CD8-positive, alpha-beta memory T cell (primary cell): ENCODE results near the gene ZNF691. TPM values are rescaled to one million over a fixed set of nuclear protein-coding genes. Genes with fewer than 3 reads are reported as not detected.
A peak's percentile ranks its signal among the peaks of the same experiment; 100 is the strongest.
"Not testable (repeated sequence)": the region's sequence is repeated elsewhere in the genome, so short reads cannot be mapped to it uniquely, and the experiment has no call there.

Source experiments
- CTCF ChIA-PET: fragments of 350-600 bp; sonication (Branson Sonifier 250); formaldehyde crosslinking; loops from one replicate; lab custom pipeline; 2021; ENCODE audit warnings: antibody characterized with exemption; lab: Charles Lee
- POLR2A ChIA-PET: fragments of 350-600 bp; sonication (Branson Sonifier 250); formaldehyde crosslinking; loops from one replicate; lab custom pipeline; 2021; ENCODE audit warnings: antibody characterized with exemption; lab: Charles Lee
- DNase-seq, 5 donors: peaks; one replicate each; pipeline versions ENCODE4 v3.0.0 to v3.0.0-alpha.2; 2020 to 2022; ENCODE audit warnings: mixed read lengths in 1 of 5
- H3K27ac ChIP-seq: one replicate; pipeline ENCODE4 v1.7.0; 2013; ENCODE audit warnings: low read depth, mild to moderate bottlenecking, low read length, moderate library complexity
- H3K27me3 ChIP-seq: 2 replicates; pipeline ENCODE4 v1.7.0; 2013; ENCODE audit warnings: low read length, mild to moderate bottlenecking; ENCODE audit not compliant: insufficient read depth, poor library complexity, severe bottlenecking
- H3K36me3 ChIP-seq: 2 replicates; pipeline ENCODE4 v1.7.0; 2013; ENCODE audit warnings: mild to moderate bottlenecking, low read length, moderate library complexity; ENCODE audit not compliant: insufficient read depth
- H3K4me1 ChIP-seq: 2 replicates; pipeline ENCODE4 v1.7.0; 2013; ENCODE audit warnings: mild to moderate bottlenecking, low read length, moderate library complexity; ENCODE audit not compliant: insufficient read depth
- H3K4me3 ChIP-seq: 2 replicates; pipeline ENCODE4 v1.7.0; 2013; ENCODE audit warnings: mild to moderate bottlenecking, low read length
- H3K9me3 ChIP-seq: 2 replicates; pipeline ENCODE4 v1.7.0; 2013; ENCODE audit warnings: mild to moderate bottlenecking, low read length
- H3K27ac Mint-ChIP-seq, 8 donors: one replicate each; pipeline ENCODE4 v1.8.0; 2020 to 2021; ENCODE audit warnings: mixed read lengths in 8 of 8, mild to moderate bottlenecking in 6 of 8, inconsistent platforms in 3 of 8, moderate library complexity in 3 of 8
- H3K27me3 Mint-ChIP-seq, 2 donors: one replicate each; pipeline ENCODE4 v1.8.0; 2020 to 2021; ENCODE audit warnings: mixed read lengths in 2 of 2, mild to moderate bottlenecking in 1 of 2, moderate library complexity in 1 of 2
- H3K36me3 Mint-ChIP-seq, 3 donors: one replicate each; pipeline ENCODE4 v1.8.0; 2020 to 2021; ENCODE audit warnings: mixed read lengths in 3 of 3, inconsistent platforms in 1 of 3, mild to moderate bottlenecking in 1 of 3
- H3K4me1 Mint-ChIP-seq, 3 donors: one replicate each; pipeline ENCODE4 v1.8.0; 2020 to 2021; ENCODE audit warnings: mixed read lengths in 3 of 3, inconsistent platforms in 1 of 3, mild to moderate bottlenecking in 1 of 3
- H3K4me3 Mint-ChIP-seq, 7 donors: one replicate each; pipeline ENCODE4 v1.8.0; 2020 to 2021; ENCODE audit warnings: mixed read lengths in 7 of 7, mild to moderate bottlenecking in 6 of 7, moderate library complexity in 4 of 7, inconsistent platforms in 2 of 7
- H3K9me3 Mint-ChIP-seq, 5 donors: one replicate each; pipeline ENCODE4 v1.8.0; 2020 to 2022; ENCODE audit warnings: mixed read lengths in 5 of 5, mild to moderate bottlenecking in 3 of 5, moderate library complexity in 2 of 5, inconsistent platforms in 1 of 5
- polyA plus RNA-seq: library from polyadenylated mRNA; unstranded; fragments of 300-500 nt; fragmentation: Illumina TruSeq; gene quantifications from one replicate; pipeline ENCODE4 v1.2.3, GENCODE V29; 2021
- total RNA-seq, 2 experiments: library from RNA; stranded (reverse); gene quantifications; one replicate each; pipeline ENCODE4 v1.2.3, GENCODE V29; 2021

Gene ZNF691
- total and polyA plus RNA-seq, 3 experiments from 2014 or later, result 9.5 to 10.8 (median 10.8) TPM

GRCh38 chr1:42852608-42852980 lies 6.2 kb downstream of the ZNF691 start:
- Histone ChIP-seq H3K4me3 (no peak overlapping the region), H3K27ac (no peak overlapping the region), H3K27me3 (no peaks in the 10 kb centered on the region), H3K36me3 (peaks cover 11% of the 10 kb centered on the region), H3K9me3 (no peaks in the 10 kb centered on the region), H3K4me1 (peaks cover 8% of the 10 kb centered on the region)
- H3K9me3 Mint-ChIP-seq, result peaks cover 0 to 1% (median 0%) of the 10 kb centered on the region in 5 donors
- peak overlapping the region in 3 of 8 donors; percentile 3 to 75 (median 35) for H3K27ac Mint-ChIP-seq
- CTCF ChIA-PET, result no interaction called here
- no peaks in the 10 kb centered on the region for H3K27me3 Mint-ChIP-seq
- H3K4me3 Mint-ChIP-seq, result no peak overlapping the region
- POLR2A ChIA-PET, result no interaction called here
- DNase-seq, result no peak
- H3K36me3 Mint-ChIP-seq, result peaks cover 6 to 28% (median 12%) of the 10 kb centered on the region in 3 donors
- H3K4me1 Mint-ChIP-seq, result peaks cover 20 to 25% (median 23%) of the 10 kb centered on the region in 3 donors

GRCh38 chr1:42853116-42853884 lies 6.9 kb downstream of the ZNF691 start:
- Mint-ChIP-seq H3K36me3 (peaks cover 9 to 28% (median 12%) of the 10 kb centered on the region in 3 donors), H3K4me1 (peaks cover 13 to 18% (median 16%) of the 10 kb centered on the region in 3 donors), H3K27me3 (peaks cover 0 to 2% of the 10 kb centered on the region in 2 donors), H3K9me3 (peaks cover 0 to 1% (median 0%) of the 10 kb centered on the region in 5 donors), H3K27ac (peak overlapping the region in 2 of 8 donors; percentile 5 to 8), H3K4me3 (no peak overlapping the region)
- ChIA-PET CTCF (no interaction called here), POLR2A (no interaction called here)
- peaks cover under 1% of the 10 kb centered on the region for H3K4me1 ChIP-seq
- no peaks in the 10 kb centered on the region for H3K27me3 ChIP-seq
- H3K4me3 ChIP-seq, result no peak overlapping the region
- DNase-seq, result no peak
- H3K27ac ChIP-seq, result no peak overlapping the region
- no peaks in the 10 kb centered on the region for H3K9me3 ChIP-seq
- H3K36me3 ChIP-seq, result peaks cover 11% of the 10 kb centered on the region

- H3K4me3 ChIP-seq, H3K4me1 ChIP-seq, DNase-seq, H3K36me3 ChIP-seq, H3K9me3 ChIP-seq, H3K27ac ChIP-seq, H3K27ac Mint-ChIP-seq, H3K27me3 ChIP-seq, POLR2A ChIA-PET, H3K4me1 Mint-ChIP-seq, CTCF ChIA-PET, H3K4me3 Mint-ChIP-seq: not testable (repeated sequence)
- peaks cover 23 to 26% of the 10 kb centered on the region in 2 donors for H3K27me3 Mint-ChIP-seq
- peaks cover 5 to 12% (median 9%) of the 10 kb centered on the region in 3 donors for H3K36me3 Mint-ChIP-seq
- H3K9me3 Mint-ChIP-seq, result peaks cover 10 to 14% (median 12%) of the 10 kb centered on the region in 5 donors
Measured at GRCh38 chr1:42856554-42856953, 10.1 kb downstream of the ZNF691 start.

GRCh38 chr1:42859366-42859765 lies 13.0 kb downstream of the ZNF691 start:
- H3K27ac Mint-ChIP-seq, H3K4me3 Mint-ChIP-seq, POLR2A ChIA-PET: not testable (repeated sequence)

GRCh38 chr1:42860339-42861013 lies 14.1 kb downstream of the ZNF691 start:
- CTCF ChIA-PET, result no interaction called here
- POLR2A ChIA-PET, result no interaction called here
- peaks cover 0 to 12% (median 5%) of the 10 kb centered on the region in 3 donors for H3K36me3 Mint-ChIP-seq
- Histone ChIP-seq H3K27ac (no peak overlapping the region), H3K9me3 (no peaks in the 10 kb centered on the region), H3K36me3 (no peaks in the 10 kb centered on the region), H3K4me1 (no peaks in the 10 kb centered on the region), H3K27me3 (no peaks in the 10 kb centered on the region), H3K4me3 (no peak overlapping the region)
- H3K27ac Mint-ChIP-seq, result no peak overlapping the region
- no peaks in the 10 kb centered on the region for H3K4me1 Mint-ChIP-seq
- DNase-seq, result no peak
- H3K4me3 Mint-ChIP-seq, result no peak overlapping the region
- H3K27me3 Mint-ChIP-seq, result peaks cover 36 to 53% of the 10 kb centered on the region in 2 donors
- H3K9me3 Mint-ChIP-seq, result peaks cover 10 to 17% (median 13%) of the 10 kb centered on the region in 5 donors

More at GRCh38 chr1:42859366-42859765, 13.0 kb downstream of the ZNF691 start:
- H3K27ac ChIP-seq, H3K9me3 ChIP-seq, H3K4me1 ChIP-seq, H3K4me3 ChIP-seq, H3K36me3 ChIP-seq, CTCF ChIA-PET, H3K4me1 Mint-ChIP-seq, H3K27me3 ChIP-seq, DNase-seq: not testable (repeated sequence)
- Mint-ChIP-seq H3K9me3 (peaks cover 10 to 17% (median 13%) of the 10 kb centered on the region in 5 donors), H3K27me3 (peaks cover 36 to 44% of the 10 kb centered on the region in 2 donors), H3K36me3 (peaks cover 0 to 12% (median 5%) of the 10 kb centered on the region in 3 donors)

- H3K27ac Mint-ChIP-seq, result no peak overlapping the region
- Histone ChIP-seq H3K27ac (no peak overlapping the region), H3K4me1 (no peaks in the 10 kb centered on the region), H3K27me3 (no peaks in the 10 kb centered on the region), H3K9me3 (no peaks in the 10 kb centered on the region), H3K4me3 (no peak overlapping the region), H3K36me3 (no peaks in the 10 kb centered on the region)
- H3K36me3 Mint-ChIP-seq, result peaks cover 0 to 12% (median 5%) of the 10 kb centered on the region in 3 donors
- ChIA-PET POLR2A (no interaction called here), CTCF (no interaction called here)
- no peaks in the 10 kb centered on the region for H3K4me1 Mint-ChIP-seq
- peaks cover 36 to 53% of the 10 kb centered on the region in 2 donors for H3K27me3 Mint-ChIP-seq
- DNase-seq, result no peak
- no peak overlapping the region for H3K4me3 Mint-ChIP-seq
- peaks cover 10 to 17% (median 13%) of the 10 kb centered on the region in 5 donors for H3K9me3 Mint-ChIP-seq
Measured at GRCh38 chr1:42861014-42861399, 14.6 kb downstream of the ZNF691 start.

- no peaks in the 10 kb centered on the region for H3K4me1 Mint-ChIP-seq
- H3K27me3 ChIP-seq, result no peaks in the 10 kb centered on the region
- H3K36me3 ChIP-seq, result no peaks in the 10 kb centered on the region
- no peak overlapping the region for H3K27ac ChIP-seq
- no peak overlapping the region for H3K4me3 ChIP-seq
- H3K9me3 Mint-ChIP-seq, result peaks cover 0 to 4% (median 2%) of the 10 kb centered on the region in 5 donors
- no peaks in the 10 kb centered on the region for H3K36me3 Mint-ChIP-seq
- no peaks in the 10 kb centered on the region for H3K9me3 ChIP-seq
- H3K27me3 Mint-ChIP-seq, result peaks cover 21 to 32% of the 10 kb centered on the region in 2 donors
- H3K27ac Mint-ChIP-seq, result no peak overlapping the region
- no peak overlapping the region for H3K4me3 Mint-ChIP-seq
- CTCF ChIA-PET, result no interaction called here
- no peak for DNase-seq
- POLR2A ChIA-PET, result interaction anchor here (0.6 kb wide), 1 partner anchor 90 kb away, joined by 3 read pairs; no protein-coding TSS in a partner anchor
- no peaks in the 10 kb centered on the region for H3K4me1 ChIP-seq
Measured at GRCh38 chr1:42866549-42866948, 20.1 kb downstream of the ZNF691 start.

GRCh38 chr1:42868466-42868865 lies 22.1 kb downstream of the ZNF691 start:
- CTCF ChIA-PET, H3K9me3 ChIP-seq, H3K4me1 Mint-ChIP-seq, POLR2A ChIA-PET, H3K9me3 Mint-ChIP-seq, H3K4me1 ChIP-seq, H3K27ac ChIP-seq, H3K27ac Mint-ChIP-seq, H3K36me3 ChIP-seq, H3K27me3 ChIP-seq, H3K36me3 Mint-ChIP-seq, H3K4me3 ChIP-seq, DNase-seq, H3K4me3 Mint-ChIP-seq: not testable (repeated sequence)
- H3K27me3 Mint-ChIP-seq, result peaks cover 10 to 19% of the 10 kb centered on the region in 2 donors
